ENCODE measurements around the gene PDLIM4.

GRCh38 chr5:132257131-132258101, at the start of gene PDLIM4:
- TF ChIP-seq POLR2A (IDR thresholded peaks at IDR 0.05; ENCODE audit: low read depth, low read length) (no peak), POLR2AphosphoS5 (IDR thresholded peaks at IDR 0.05; ENCODE audit: low read depth, low read length) (no peak), TAF1 (IDR thresholded peaks at IDR 0.05; ENCODE audit: borderline replicate concordance, low read depth, low read length) (no peak)

Measured in GM12892 (cell line).